ENCODE results near the gene MAP4K3.

Gene MAP4K3

GRCh38 chr2:39447266-39448168, 10.4 kb upstream of the MAP4K3 start:
- no peak for DNase-seq
- in situ Hi-C loops (cut with MboI; ENCODE audit: low pct_unique_long_range_greater_than_20kb, low sequenced_read_pairs) = no loop called here

- in situ Hi-C loops (cut with MboI; ENCODE audit: low pct_unique_long_range_greater_than_20kb, low sequenced_read_pairs) = no loop called here
- DNase-seq = no peak
Measured at GRCh38 chr2:39445934-39446333, 8.8 kb upstream of the MAP4K3 start.

- DNase-seq = no peak
- in situ Hi-C loops (cut with MboI; ENCODE audit: low pct_unique_long_range_greater_than_20kb, low sequenced_read_pairs) = no loop called here
Measured at GRCh38 chr2:39443009-39443408, 5.9 kb upstream of the MAP4K3 start.

- peak; percentile 50 for DNase-seq
Measured at GRCh38 chr2:39437522-39438296, 624 bp upstream of the MAP4K3 start.

GRCh38 chr2:39435741-39436591, 1.1 kb downstream of the MAP4K3 start:
- in situ Hi-C loops (cut with MboI; ENCODE audit: low pct_unique_long_range_greater_than_20kb, low sequenced_read_pairs) = no loop called here
- peak; percentile 29 for DNase-seq

More at GRCh38 chr2:39437522-39438296, 624 bp upstream of the MAP4K3 start:
- in situ Hi-C loops (cut with MboI; ENCODE audit: low pct_unique_long_range_greater_than_20kb, low sequenced_read_pairs) = no loop called here

- in situ Hi-C loops (cut with MboI; ENCODE audit: low pct_unique_long_range_greater_than_20kb, low sequenced_read_pairs) = no loop called here
- DNase-seq = peak; percentile 49
Measured at GRCh38 chr2:39435234-39435633, 1.9 kb downstream of the MAP4K3 start.

GRCh38 chr2:39434233-39434897, 2.7 kb downstream of the MAP4K3 start:
- DNase-seq = no peak
- in situ Hi-C loops (cut with MboI; ENCODE audit: low pct_unique_long_range_greater_than_20kb, low sequenced_read_pairs) = no loop called here

- in situ Hi-C loops (cut with MboI; ENCODE audit: low pct_unique_long_range_greater_than_20kb, low sequenced_read_pairs) = no loop called here
- no peak for DNase-seq
Measured at GRCh38 chr2:39433586-39434195, 3.4 kb downstream of the MAP4K3 start.

- in situ Hi-C loops (cut with MboI; ENCODE audit: low pct_unique_long_range_greater_than_20kb, low sequenced_read_pairs) = no loop called here
- no peak for DNase-seq
Measured at GRCh38 chr2:39432701-39433100, 4.4 kb downstream of the MAP4K3 start.

- DNase-seq = no peak
- in situ Hi-C loops (cut with MboI; ENCODE audit: low pct_unique_long_range_greater_than_20kb, low sequenced_read_pairs) = no loop called here
Measured at GRCh38 chr2:39431592-39432316, 5.3 kb downstream of the MAP4K3 start.

GRCh38 chr2:39429746-39430145, 7.3 kb downstream of the MAP4K3 start:
- no peak for DNase-seq
- in situ Hi-C loops (cut with MboI; ENCODE audit: low pct_unique_long_range_greater_than_20kb, low sequenced_read_pairs) = no loop called here

- in situ Hi-C loops (cut with MboI; ENCODE audit: low pct_unique_long_range_greater_than_20kb, low sequenced_read_pairs) = no loop called here
- no peak for DNase-seq
Measured at GRCh38 chr2:39424951-39425350, 12.1 kb downstream of the MAP4K3 start.

- DNase-seq = no peak
- in situ Hi-C loops (cut with MboI; ENCODE audit: low pct_unique_long_range_greater_than_20kb, low sequenced_read_pairs) = no loop called here
Measured at GRCh38 chr2:39422700-39423099, 14.4 kb downstream of the MAP4K3 start.

- in situ Hi-C loops (cut with MboI; ENCODE audit: low pct_unique_long_range_greater_than_20kb, low sequenced_read_pairs) = no loop called here
- DNase-seq = no peak
Measured at GRCh38 chr2:39421354-39421753, 15.7 kb downstream of the MAP4K3 start.

- no peak for DNase-seq
- in situ Hi-C loops (cut with MboI; ENCODE audit: low pct_unique_long_range_greater_than_20kb, low sequenced_read_pairs) = no loop called here
Measured at GRCh38 chr2:39419282-39420223, 17.5 kb downstream of the MAP4K3 start.

- no peak for DNase-seq
Measured at GRCh38 chr2:39418491-39418890, 18.6 kb downstream of the MAP4K3 start.

GRCh38 chr2:39416140-39416539, 20.9 kb downstream of the MAP4K3 start:
- no peak for DNase-seq
- in situ Hi-C loops (cut with MboI; ENCODE audit: low pct_unique_long_range_greater_than_20kb, low sequenced_read_pairs) = no loop called here

More at GRCh38 chr2:39418491-39418890, 18.6 kb downstream of the MAP4K3 start:
- in situ Hi-C loops (cut with MboI; ENCODE audit: low pct_unique_long_range_greater_than_20kb, low sequenced_read_pairs) = no loop called here
